Peyer's patch (tissue), 4 donors: ENCODE data around the gene POLR3GL.
"Not testable (repeated sequence)": the region's sequence is repeated elsewhere in the genome, so short reads cannot be mapped to it uniquely, and the experiment has no call there.

Experiments used
- CTCF ChIP-seq, 6 experiments: fragments of 450-650 bp in 4 of 6; fragments of 200-600 bp in 2 of 6; sonication (generic) in 1 of 6; IDR thresholded peaks; one replicate each; pipeline ENCODE4 v1.5.1; 2017 to 2019; ENCODE audit warnings: antibody characterized with exemption in 6 of 6, mild to moderate bottlenecking in 3 of 6, moderate library complexity in 1 of 6
- POLR2A ChIP-seq, 2 donors: fragments of 450-650 bp; IDR thresholded peaks; one replicate each; pipeline ENCODE4 v1.5.1; 2017; ENCODE audit warnings: antibody characterized with exemption in 2 of 2, mild to moderate bottlenecking in 2 of 2, moderate library complexity in 2 of 2

GRCh38 chr1:146025787-146026495, 61.5 kb downstream of the POLR3GL start:
- TF ChIP-seq CTCF, POLR2A (IDR thresholded peaks at IDR 0.05): not testable (repeated sequence)
